HepG2 (cell line): ENCODE data around the gene RTRAF. TPM values are rescaled to one million over a fixed set of nuclear protein-coding genes. Genes with fewer than 3 reads are reported as not detected.
A peak's percentile ranks its signal among the peaks of the same experiment; 100 is the strongest.

Experiments used
- ATAC-seq: fragments of 200-7000 bp; cut with Tn5 transposase; 3 replicates; pipeline ENCODE4 v1.9.1; 2020; ENCODE audit warnings: mild to moderate bottlenecking, moderate library complexity
- BruUV-seq: library from RNA; stranded (reverse); fragments of 400-500 nt; replicated peaks from 2 replicates; lab custom pipeline; 2021; lab: Mats Ljungman, UMichigan
- CTCF ChIA-PET: fragments of 300-600 bp; formaldehyde crosslinking; extraction: SDS; loops from one replicate; lab custom pipeline; 2021; ENCODE audit warnings: low total read pairs, inconsistent platforms, low intra/inter-chr PET ratio; lab: Yijun Ruan, JAX
- POLR2A ChIA-PET: fragments of 350-600 bp; sonication (Branson Sonifier 250); formaldehyde crosslinking; loops from one replicate; lab custom pipeline; 2020; ENCODE audit warnings: antibody characterized with exemption, inconsistent platforms; lab: Yijun Ruan, JAX
- DNase-seq: peaks from one replicate; pipeline ENCODE4 v3.0.0-alpha.2; 2015; ENCODE audit warnings: low spot score
- FAIRE-seq: peaks from 3 replicates; lab custom pipeline; 2011; peaks lifted over from hg19 to GRCh38; lab: Jason Lieb, UNC
- H2AFZ ChIP-seq: one replicate; pipeline ENCODE4 v1.6.1; 2011; ENCODE audit warnings: low read length, inconsistent platforms
- H3K27ac ChIP-seq: fragments of 300-600 bp; 3 replicates; pipeline ENCODE4 v1.8.0; 2011; ENCODE audit warnings: mixed run types, mild to moderate bottlenecking, mixed read lengths, low read length, inconsistent platforms; ENCODE audit not compliant: insufficient read depth; ENCODE audit errors: extremely low read length
- H3K27me3 ChIP-seq, 2 experiments: fragments of 200-600 bp in 1 of 2; 2 replicates in 1 of 2; 3 replicates in 1 of 2; pipeline versions ENCODE4 v1.6.0 to v1.8.0; 2011; ENCODE audit warnings: low read length in 2 of 2, mild to moderate bottlenecking in 2 of 2, moderate library complexity in 2 of 2, inconsistent platforms in 1 of 2; ENCODE audit not compliant: insufficient read depth in 2 of 2, control insufficient read depth in 1 of 2
- H3K36me3 ChIP-seq, 2 experiments: fragments of 200-600 bp in 1 of 2; replicated peaks in 1 of 2; 2 replicates in 1 of 2; 3 replicates in 1 of 2; pipeline versions ENCODE4 v1.5.1 to v1.8.0; 2011; ENCODE audit warnings: low read length in 2 of 2, inconsistent platforms in 1 of 2; ENCODE audit not compliant: insufficient read depth in 2 of 2, control insufficient read depth in 1 of 2
- H3K4me1 ChIP-seq: 2 replicates; pipeline ENCODE4 v1.5.1; 2012; ENCODE audit warnings: low read length, inconsistent platforms; ENCODE audit not compliant: insufficient read depth
- H3K4me2 ChIP-seq: 2 replicates; pipeline ENCODE4 v1.6.0; 2011; ENCODE audit warnings: low read depth, low read length, inconsistent platforms
- H3K4me3 ChIP-seq, 3 experiments: fragments of 200-600 bp in 1 of 3; sonication (generic), shearing (Covaris generic) in 1 of 3; replicated peaks in 1 of 3; 2 replicates each; pipeline ENCODE4 v1.5.1; 2011 to 2016; ENCODE audit warnings: low read length in 3 of 3, inconsistent platforms in 2 of 3, low read depth in 2 of 3, mild to moderate bottlenecking in 2 of 3, control low read depth in 1 of 3, mixed read lengths in 1 of 3; ENCODE audit not compliant: insufficient read depth in 1 of 3
- H3K79me2 ChIP-seq: one replicate; pipeline ENCODE4 v1.6.1; 2011; ENCODE audit warnings: low read length, inconsistent platforms; ENCODE audit not compliant: insufficient read depth
- H3K9ac ChIP-seq: 2 replicates; pipeline ENCODE4 v1.6.0; 2011; ENCODE audit warnings: mild to moderate bottlenecking, low read depth, low read length, inconsistent platforms; ENCODE audit not compliant: insufficient read depth
- H3K9me3 ChIP-seq: 2 replicates; pipeline ENCODE4 v1.5.1; 2012; ENCODE audit warnings: mild to moderate bottlenecking, low read length
- H4K20me1 ChIP-seq: 2 replicates; pipeline ENCODE4 v1.6.0; 2011; ENCODE audit warnings: inconsistent platforms, mild to moderate bottlenecking, low read length, moderate library complexity; ENCODE audit not compliant: insufficient read depth
- HNF1B ChIP-seq: sonication (generic); formaldehyde crosslinking; IDR thresholded peaks from 2 replicates; pipeline ENCODE4 v1.5.1; 2020; ENCODE audit warnings: mild to moderate bottlenecking, moderate library complexity, missing genetic modification reagents
- MAFF ChIP-seq: IDR thresholded peaks from 2 replicates; pipeline ENCODE4 v1.6.1; 2011; ENCODE audit warnings: low read depth, low read length, improper control_type of control experiment
- MAFK ChIP-seq, 2 experiments: IDR thresholded peaks in 1 of 2; conservative IDR thresholded peaks in 1 of 2; 2 replicates each; pipeline ENCODE4 v1.6.1; 2011; ENCODE audit warnings: improper control_type of control experiment in 2 of 2, low read length in 2 of 2
- PLRG1 ChIP-seq: fragments of 450-650 bp; conservative IDR thresholded peaks from 2 replicates; pipeline ENCODE4 v1.6.1; 2016
- TBX2 ChIP-seq: sonication (generic); formaldehyde crosslinking; IDR thresholded peaks from 2 replicates; pipeline ENCODE4 v1.5.0; 2020; ENCODE audit warnings: missing genetic modification reagents, mild to moderate bottlenecking, borderline replicate concordance
- WGBS: methylation state at CpG from one replicate; pipeline ENCODE4 v1.1.6; 2017; ENCODE audit warnings: low lambda C conversion rate; 5-methylcytosine and 5-hydroxymethylcytosine counted together
- in situ Hi-C: cut with HindIII; loops from 2 replicates; pipeline ENCODE4 v1.10.0; 2017; ENCODE audit warnings: low pct_unique_long_range_greater_than_20kb; ENCODE audit not compliant: extremely low pct_ligation_motif_present
- intact Hi-C: fragments of 100-400 bp; cut with micrococcal nuclease; formaldehyde crosslinking; loops from one replicate; pipeline ENCODE4 v1.10.0; 2022; ENCODE audit not compliant: unreplicated experiment
- polyA plus RNA-seq, 8 experiments: library from polyadenylated mRNA; depleted of rRNA in 3 of 8; stranded (reverse) in 7 of 8; unstranded in 1 of 8; fragments of >200 nt; fragmentation: Illumina TruSeq in 4 of 8; extraction: Trizol in 4 of 8; gene quantifications; 2 replicates each; pipeline versions ENCODE4 v1.2.1 to v1.2.3, GENCODE V29; 2011 to 2016; ENCODE audit warnings: low read depth in 4 of 8, missing spikeins in 1 of 8, mixed read lengths in 1 of 8; ENCODE audit not compliant: insufficient read depth in 1 of 8
- total RNA-seq, 5 experiments: library from RNA; depleted of rRNA; stranded (reverse); fragments of >200 nt; fragmentation: Illumina TruSeq; extraction: Trizol; gene quantifications; 2 replicates each; pipeline ENCODE4 v1.2.3, GENCODE V29; 2016; ENCODE audit warnings: low read depth in 1 of 5

The RTRAF gene
- total and polyA plus RNA-seq, 2 of the 13 experiments (the other 11 are each of a cell fraction or from before 2014, with no cell fraction given): 137 to 258 TPM

GRCh38 chr14:52011523-52011922, 22.2 kb downstream of the RTRAF start:
- 98% methylated on average over 9 of the region's 9 CpGs for WGBS
- in situ Hi-C loops (no loop called here), intact Hi-C loops (no loop called here)
- Histone ChIP-seq H3K9me3 (no peaks in the 10 kb centered on the region), H3K4me1 (0 out of 2 replicates have a peak, but pooled peaks cover 6% of the 10 kb centered on the region), H3K4me3 (no peak overlapping the region), H3K4me2 (no peak overlapping the region), H3K27ac (no peak overlapping the region), H3K27me3 (no peaks in the 10 kb centered on the region), H3K9ac (no peak overlapping the region), H4K20me1 (no peaks in the 10 kb centered on the region), H3K79me2 (no peaks in the 10 kb centered on the region), H3K36me3 (peaks cover 7 to 48% of the 10 kb centered on the region in 2 experiments), H2AFZ (no peak overlapping the region)
- ATAC-seq (no peak), FAIRE-seq (no peak), DNase-seq (no peak)
- BruUV-seq: no TSS peak
- POLR2A ChIA-PET: no interaction called here
- CTCF ChIA-PET: no interaction called here
- no peak for TF ChIP-seq HNF1B (CRISPR knock-in tag)
- TF ChIP-seq PLRG1: no peak

GRCh38 chr14:52012635-52013034, 23.3 kb downstream of the RTRAF start:
- ATAC-seq: no peak
- no TSS peak for BruUV-seq
- Histone ChIP-seq H3K4me1 (no peaks in the 10 kb centered on the region), H3K79me2 (no peaks in the 10 kb centered on the region), H3K4me3 (no peak overlapping the region), H2AFZ (no peak overlapping the region), H3K36me3 (peaks cover 7 to 39% of the 10 kb centered on the region in 2 experiments), H3K9me3 (no peaks in the 10 kb centered on the region), H3K27ac (no peak overlapping the region), H3K27me3 (peaks cover 0 to 6% of the 10 kb centered on the region in 2 experiments; a peak in 1 of 5 replicates), H3K9ac (no peak overlapping the region), H4K20me1 (no peaks in the 10 kb centered on the region), H3K4me2 (no peak overlapping the region)
- TF ChIP-seq TBX2: no peak
- peak; percentile 89 for TF ChIP-seq MAFF
- peak; percentile 82 to 96 for TF ChIP-seq MAFK (conservative IDR thresholded peaks at IDR 0.05 in 1 of 2, IDR thresholded peaks at IDR 0.05 in 1 of 2; ENCODE audit: low read length in 2 of 2)
- no peak for DNase-seq
- ChIA-PET CTCF (no interaction called here), POLR2A (no interaction called here)
- in situ Hi-C loops (no loop called here), intact Hi-C loops (no loop called here)
- no peak for FAIRE-seq
- 90% methylated on average over 4 of the region's 4 CpGs for WGBS
